HepG2 (cell line): Measurements from ENCODE around the gene C5AR2. TPM values are rescaled to one million over a fixed set of nuclear protein-coding genes. Genes with fewer than 3 reads are reported as not detected.

Source experiments
- ATAC-seq: fragments of 200-7000 bp; cut with Tn5 transposase; 3 replicates; pipeline ENCODE4 v1.9.1; 2020; ENCODE audit warnings: mild to moderate bottlenecking, moderate library complexity
- BruUV-seq: library from RNA; stranded (reverse); fragments of 400-500 nt; replicated peaks from 2 replicates; lab custom pipeline; 2021; lab: Mats Ljungman, UMichigan
- CTCF ChIA-PET: fragments of 300-600 bp; formaldehyde crosslinking; extraction: SDS; loops from one replicate; lab custom pipeline; 2021; ENCODE audit warnings: low total read pairs, inconsistent platforms, low intra/inter-chr PET ratio; lab: Yijun Ruan, JAX
- POLR2A ChIA-PET: fragments of 350-600 bp; sonication (Branson Sonifier 250); formaldehyde crosslinking; loops from one replicate; lab custom pipeline; 2020; ENCODE audit warnings: antibody characterized with exemption, inconsistent platforms; lab: Yijun Ruan, JAX
- DNase-seq: peaks from one replicate; pipeline ENCODE4 v3.0.0-alpha.2; 2015; ENCODE audit warnings: low spot score
- FAIRE-seq: peaks from 3 replicates; lab custom pipeline; 2011; peaks lifted over from hg19 to GRCh38; lab: Jason Lieb, UNC
- H2AFZ ChIP-seq: one replicate; pipeline ENCODE4 v1.6.1; 2011; ENCODE audit warnings: low read length, inconsistent platforms
- H3K27ac ChIP-seq: fragments of 300-600 bp; 3 replicates; pipeline ENCODE4 v1.8.0; 2011; ENCODE audit warnings: mixed run types, mild to moderate bottlenecking, mixed read lengths, low read length, inconsistent platforms; ENCODE audit not compliant: insufficient read depth; ENCODE audit errors: extremely low read length
- H3K27me3 ChIP-seq, 2 experiments: fragments of 200-600 bp in 1 of 2; 2 replicates in 1 of 2; 3 replicates in 1 of 2; pipeline versions ENCODE4 v1.6.0 to v1.8.0; 2011; ENCODE audit warnings: low read length in 2 of 2, mild to moderate bottlenecking in 2 of 2, moderate library complexity in 2 of 2, inconsistent platforms in 1 of 2; ENCODE audit not compliant: insufficient read depth in 2 of 2, control insufficient read depth in 1 of 2
- H3K36me3 ChIP-seq, 2 experiments: fragments of 200-600 bp in 1 of 2; replicated peaks in 1 of 2; 2 replicates in 1 of 2; 3 replicates in 1 of 2; pipeline versions ENCODE4 v1.5.1 to v1.8.0; 2011; ENCODE audit warnings: low read length in 2 of 2, inconsistent platforms in 1 of 2; ENCODE audit not compliant: insufficient read depth in 2 of 2, control insufficient read depth in 1 of 2
- H3K4me1 ChIP-seq: 2 replicates; pipeline ENCODE4 v1.5.1; 2012; ENCODE audit warnings: low read length, inconsistent platforms; ENCODE audit not compliant: insufficient read depth
- H3K4me2 ChIP-seq: 2 replicates; pipeline ENCODE4 v1.6.0; 2011; ENCODE audit warnings: low read depth, low read length, inconsistent platforms
- H3K4me3 ChIP-seq, 3 experiments: fragments of 200-600 bp in 1 of 3; sonication (generic), shearing (Covaris generic) in 1 of 3; replicated peaks in 1 of 3; 2 replicates each; pipeline ENCODE4 v1.5.1; 2011 to 2016; ENCODE audit warnings: low read length in 3 of 3, inconsistent platforms in 2 of 3, low read depth in 2 of 3, mild to moderate bottlenecking in 2 of 3, control low read depth in 1 of 3, mixed read lengths in 1 of 3; ENCODE audit not compliant: insufficient read depth in 1 of 3
- H3K79me2 ChIP-seq: one replicate; pipeline ENCODE4 v1.6.1; 2011; ENCODE audit warnings: low read length, inconsistent platforms; ENCODE audit not compliant: insufficient read depth
- H3K9ac ChIP-seq: 2 replicates; pipeline ENCODE4 v1.6.0; 2011; ENCODE audit warnings: mild to moderate bottlenecking, low read depth, low read length, inconsistent platforms; ENCODE audit not compliant: insufficient read depth
- H3K9me3 ChIP-seq: 2 replicates; pipeline ENCODE4 v1.5.1; 2012; ENCODE audit warnings: mild to moderate bottlenecking, low read length
- H4K20me1 ChIP-seq: 2 replicates; pipeline ENCODE4 v1.6.0; 2011; ENCODE audit warnings: inconsistent platforms, mild to moderate bottlenecking, low read length, moderate library complexity; ENCODE audit not compliant: insufficient read depth
- CEBPG ChIP-seq: IDR thresholded peaks from 2 replicates; pipeline ENCODE4 v1.6.1; 2016
- CREB3 ChIP-seq: sonication (generic); formaldehyde crosslinking; IDR thresholded peaks from 2 replicates; pipeline ENCODE4 v1.5.0; 2020; ENCODE audit warnings: missing genetic modification reagents
- IKZF5 ChIP-seq: IDR thresholded peaks from 2 replicates; pipeline ENCODE4 v1.6.1; 2018; ENCODE audit warnings: missing genetic modification reagents, mild to moderate bottlenecking, missing compliant biosample characterization
- KDM2A ChIP-seq: sonication (generic); formaldehyde crosslinking; IDR thresholded peaks from 2 replicates; pipeline ENCODE4 v1.4.0; 2020; ENCODE audit warnings: low read depth, missing genetic modification reagents, borderline replicate concordance
- MED1 ChIP-seq: sonication (generic); formaldehyde crosslinking; IDR thresholded peaks from 2 replicates; pipeline ENCODE4 v1.4.0; 2020; ENCODE audit warnings: missing genetic modification reagents
- MXD1 ChIP-seq: sonication (generic); formaldehyde crosslinking; IDR thresholded peaks from 2 replicates; pipeline ENCODE4 v1.4.0; 2020; ENCODE audit warnings: mild to moderate bottlenecking, missing genetic modification reagents
- NFIB ChIP-seq: sonication (generic); formaldehyde crosslinking; IDR thresholded peaks from 2 replicates; pipeline ENCODE4 v1.9.0; 2021; ENCODE audit warnings: missing genetic modification reagents, mild to moderate bottlenecking, borderline replicate concordance
- PCBP1 ChIP-seq: fragments of 200-400 bp; formaldehyde crosslinking; IDR thresholded peaks from 2 replicates; pipeline ENCODE4 v1.6.1; 2017; ENCODE audit warnings: mild to moderate bottlenecking, low read depth, low read length, borderline replicate concordance
- TARDBP ChIP-seq: sonication (generic); formaldehyde crosslinking; IDR thresholded peaks from 2 replicates; pipeline ENCODE4 v1.8.0; 2022; ENCODE audit warnings: mild to moderate bottlenecking, missing genetic modification reagents
- TMF1 ChIP-seq: sonication (generic); formaldehyde crosslinking; IDR thresholded peaks from 2 replicates; pipeline ENCODE4 v1.8.1; 2022; ENCODE audit warnings: low read depth, missing genetic modification reagents
- ZBTB14 ChIP-seq: sonication (generic); formaldehyde crosslinking; IDR thresholded peaks from 2 replicates; pipeline ENCODE4 v1.4.0; 2020; ENCODE audit warnings: missing genetic modification reagents
- ZBTB46 ChIP-seq: sonication (generic); formaldehyde crosslinking; IDR thresholded peaks from 2 replicates; pipeline ENCODE4 v1.4.0; 2020; ENCODE audit warnings: mild to moderate bottlenecking, missing genetic modification reagents, borderline replicate concordance
- ZNF256 ChIP-seq: sonication (generic); formaldehyde crosslinking; conservative IDR thresholded peaks from 2 replicates; pipeline ENCODE4 v1.4.0; 2020; ENCODE audit warnings: missing genetic modification reagents
- ZNF282 ChIP-seq: fragments of 450-650 bp; IDR thresholded peaks from 2 replicates; pipeline ENCODE4 v1.6.1; 2018; ENCODE audit not compliant: partially characterized antibody
- ZNF335 ChIP-seq: sonication (generic); formaldehyde crosslinking; IDR thresholded peaks from 2 replicates; pipeline ENCODE4 v1.4.0; 2020; ENCODE audit warnings: missing genetic modification reagents
- ZNF350 ChIP-seq: sonication (generic); formaldehyde crosslinking; IDR thresholded peaks from 2 replicates; pipeline ENCODE4 v1.4.0; 2020; ENCODE audit warnings: mild to moderate bottlenecking, low read depth, missing genetic modification reagents, borderline replicate concordance
- ZNF652 ChIP-seq: IDR thresholded peaks from 2 replicates; pipeline ENCODE4 v1.6.1; 2016; ENCODE audit warnings: low read depth, borderline replicate concordance
- ZNF816 ChIP-seq: sonication (generic); formaldehyde crosslinking; IDR thresholded peaks from 2 replicates; pipeline ENCODE4 v1.8.0; 2022; ENCODE audit warnings: missing genetic modification reagents, mild to moderate bottlenecking, borderline replicate concordance
- WGBS: methylation state at CpG from one replicate; pipeline ENCODE4 v1.1.6; 2017; ENCODE audit warnings: low lambda C conversion rate; 5-methylcytosine and 5-hydroxymethylcytosine counted together
- in situ Hi-C: cut with HindIII; loops from 2 replicates; pipeline ENCODE4 v1.10.0; 2017; ENCODE audit warnings: low pct_unique_long_range_greater_than_20kb; ENCODE audit not compliant: extremely low pct_ligation_motif_present
- intact Hi-C: fragments of 100-400 bp; cut with micrococcal nuclease; formaldehyde crosslinking; loops from one replicate; pipeline ENCODE4 v1.10.0; 2022; ENCODE audit not compliant: unreplicated experiment
- polyA plus RNA-seq, 8 experiments: library from polyadenylated mRNA; depleted of rRNA in 3 of 8; stranded (reverse) in 7 of 8; unstranded in 1 of 8; fragments of >200 nt; fragmentation: Illumina TruSeq in 4 of 8; extraction: Trizol in 4 of 8; gene quantifications; 2 replicates each; pipeline versions ENCODE4 v1.2.1 to v1.2.3, GENCODE V29; 2011 to 2016; ENCODE audit warnings: low read depth in 4 of 8, missing spikeins in 1 of 8, mixed read lengths in 1 of 8; ENCODE audit not compliant: insufficient read depth in 1 of 8
- total RNA-seq, 5 experiments: library from RNA; depleted of rRNA; stranded (reverse); fragments of >200 nt; fragmentation: Illumina TruSeq; extraction: Trizol; gene quantifications; 2 replicates each; pipeline ENCODE4 v1.2.3, GENCODE V29; 2016; ENCODE audit warnings: low read depth in 1 of 5

Gene C5AR2
- total and polyA plus RNA-seq, 2 of the 13 experiments (the other 11 are each of a cell fraction or from before 2014, with no cell fraction given): 0.09 to 0.24 TPM

- TF ChIP-seq TMF1 (CRISPR knock-in tag) (no peak), MXD1 (CRISPR knock-in tag) (no peak)
Observed at GRCh38 chr19:47303966-47304365, 28.0 kb upstream of the C5AR2 start (continued).

GRCh38 chr19:47305309-47305751 lies 26.6 kb upstream of the C5AR2 start:
- Histone ChIP-seq H3K9ac (peak overlapping the region; percentile 10; the same call in 1 of the 2 replicates), H3K27ac (peak overlapping the region; percentile 32), H3K4me2 (peak overlapping the region; percentile 88), H2AFZ (no peak overlapping the region), H4K20me1 (no peaks in the 10 kb centered on the region), H3K9me3 (no peaks in the 10 kb centered on the region), H3K27me3 (0 out of 5 replicates have a peak, but pooled peaks cover 0 to 1% of the 10 kb centered on the region in 2 experiments), H3K36me3 (no peaks in the 10 kb centered on the region), H3K4me3 (peak overlapping the region in 1 of 3 experiments; percentile 13; a peak in 1 of 6 replicates), H3K79me2 (no peaks in the 10 kb centered on the region), H3K4me1 (peaks cover 27% of the 10 kb centered on the region)
- DNase-seq (peak; percentile 81), FAIRE-seq (peak; percentile 97), ATAC-seq (peak; percentile 76)
- CTCF ChIA-PET: interaction anchor here (0.7 to 1.4 kb wide), 3 partner anchors 8 to 86 kb away, joined by 3 to 7 read pairs (median 4); no protein-coding TSS in a partner anchor
- 1% methylated on average over 14 of the region's 14 CpGs for WGBS
- POLR2A ChIA-PET: interaction anchor here (0.7 kb wide), 1 partner anchor 31 kb away, joined by 3 read pairs; the partner anchor contains the start of gene INAFM1
- intact Hi-C loops (loop anchor here (1.0 to 2.0 kb wide), 2 partner anchors 9 to 47 kb away; no protein-coding TSS in a partner anchor), in situ Hi-C loops (no loop called here)
- no TSS peak for BruUV-seq
- 0 out of 2 replicates have a peak, but pooled peaks have one; percentile 44 for TF ChIP-seq IKZF5 (CRISPR knock-in tag)
- TF ChIP-seq ZNF256 (CRISPR knock-in tag): no peak
- TF ChIP-seq ZBTB46: no peak
- no peak for TF ChIP-seq ZBTB14 (CRISPR knock-in tag)
- no peak for TF ChIP-seq ZNF282
- TF ChIP-seq PCBP1: no peak
- peak; percentile 58; the same call in 1 of the 2 replicates for TF ChIP-seq ZNF335 (CRISPR knock-in tag)
- TF ChIP-seq ZNF350 (CRISPR knock-in tag): peak; percentile 47; the same call in 1 of the 2 replicates
- peak; percentile 66 for TF ChIP-seq MED1 (CRISPR knock-in tag)
- TF ChIP-seq NFIB (CRISPR knock-in tag): no peak
- TF ChIP-seq CEBPG (CRISPR knock-in tag): no peak
- peak; percentile 31; the same call in 1 of the 2 replicates for TF ChIP-seq ZNF652 (CRISPR knock-in tag)
- peak; percentile 74 for TF ChIP-seq KDM2A
- TF ChIP-seq CREB3: no peak
- 0 out of 2 replicates have a peak, but pooled peaks have one; percentile 49 for TF ChIP-seq ZNF816 (CRISPR knock-in tag)
- peak; percentile 40; the same call in 1 of the 2 replicates for TF ChIP-seq TARDBP (CRISPR knock-in tag)
